IPS-18c (cell line): ENCODE measurements around the gene MYO10.

Experiments
- H3K4me3 ChIP-seq: 2 replicates; pipeline ENCODE4 v1.7.0; 2013; ENCODE audit warnings: low read depth, mild to moderate bottlenecking, low read length, moderate library complexity; ENCODE audit not compliant: insufficient read depth
- H3K9me3 ChIP-seq: one replicate; pipeline ENCODE4 v1.6.1; 2013; ENCODE audit warnings: mild to moderate bottlenecking, low read length, moderate library complexity; ENCODE audit not compliant: control insufficient read depth, insufficient read depth

Gene MYO10

GRCh38 chr5:16707168-16707868 lies 228.8 kb downstream of the MYO10 start:
- no peak overlapping the region for H3K4me3 ChIP-seq
- H3K9me3 ChIP-seq, result no peaks in the 10 kb centered on the region

- H3K4me3 ChIP-seq, result no peak overlapping the region
These were observed 231.1 kb downstream of the MYO10 start for GRCh38 chr5:16704945-16705344.

GRCh38 chr5:16702964-16703363 lies 233.1 kb downstream of the MYO10 start:
- no peak overlapping the region for H3K4me3 ChIP-seq

More at GRCh38 chr5:16704945-16705344, 231.1 kb downstream of the MYO10 start:
- H3K9me3 ChIP-seq, result no peaks in the 10 kb centered on the region

GRCh38 chr5:16701134-16702099 lies 234.7 kb downstream of the MYO10 start:
- no peak overlapping the region for H3K4me3 ChIP-seq
- no peaks in the 10 kb centered on the region for H3K9me3 ChIP-seq

More at GRCh38 chr5:16702964-16703363, 233.1 kb downstream of the MYO10 start:
- no peaks in the 10 kb centered on the region for H3K9me3 ChIP-seq

- no peak overlapping the region for H3K4me3 ChIP-seq
- no peaks in the 10 kb centered on the region for H3K9me3 ChIP-seq
These were observed 236.0 kb downstream of the MYO10 start for GRCh38 chr5:16700081-16700480.

GRCh38 chr5:16695779-16696178 lies 240.3 kb downstream of the MYO10 start:
- no peaks in the 10 kb centered on the region for H3K9me3 ChIP-seq
- no peak overlapping the region for H3K4me3 ChIP-seq

- Histone ChIP-seq H3K4me3 (no peak overlapping the region), H3K9me3 (no peaks in the 10 kb centered on the region)
These were observed 242.2 kb downstream of the MYO10 start for GRCh38 chr5:16693879-16694278.

GRCh38 chr5:16691731-16692130 lies 244.4 kb downstream of the MYO10 start:
- Histone ChIP-seq H3K4me3 (no peak overlapping the region), H3K9me3 (no peaks in the 10 kb centered on the region)

- no peaks in the 10 kb centered on the region for H3K9me3 ChIP-seq
- H3K4me3 ChIP-seq, result no peak overlapping the region
These were observed 245.7 kb downstream of the MYO10 start for GRCh38 chr5:16690243-16690852.

GRCh38 chr5:16687898-16688297 lies 248.2 kb downstream of the MYO10 start:
- no peaks in the 10 kb centered on the region for H3K9me3 ChIP-seq
- no peak overlapping the region for H3K4me3 ChIP-seq

GRCh38 chr5:16685069-16685468 lies 251.0 kb downstream of the MYO10 start:
- Histone ChIP-seq H3K9me3 (no peaks in the 10 kb centered on the region), H3K4me3 (no peak overlapping the region)

- H3K4me3 ChIP-seq, result no peak overlapping the region
These were observed 254.2 kb downstream of the MYO10 start for GRCh38 chr5:16681876-16682275.

GRCh38 chr5:16679863-16680262 lies 256.2 kb downstream of the MYO10 start:
- H3K9me3 ChIP-seq, result no peaks in the 10 kb centered on the region
- no peak overlapping the region for H3K4me3 ChIP-seq

More at GRCh38 chr5:16681876-16682275, 254.2 kb downstream of the MYO10 start:
- no peaks in the 10 kb centered on the region for H3K9me3 ChIP-seq

- Histone ChIP-seq H3K4me3 (no peak overlapping the region), H3K9me3 (no peaks in the 10 kb centered on the region)
These were observed 256.9 kb downstream of the MYO10 start for GRCh38 chr5:16679190-16679589.

GRCh38 chr5:16675806-16676205 lies 260.3 kb downstream of the MYO10 start:
- Histone ChIP-seq H3K9me3 (no peaks in the 10 kb centered on the region), H3K4me3 (no peak overlapping the region)

GRCh38 chr5:16674750-16675149 lies 261.3 kb downstream of the MYO10 start:
- H3K9me3 ChIP-seq, result no peaks in the 10 kb centered on the region
- H3K4me3 ChIP-seq, result no peak overlapping the region

- Histone ChIP-seq H3K9me3 (no peaks in the 10 kb centered on the region), H3K4me3 (no peak overlapping the region)
These were observed 262.6 kb downstream of the MYO10 start for GRCh38 chr5:16673241-16674201.
